Hepatocyte (in vitro differentiated cells): ENCODE results near the gene CTNNAL1.

Experiments used
- CTCF ChIP-seq: fragments of 200-600 bp; sonication (generic); IDR thresholded peaks from 2 replicates; pipeline ENCODE4 v1.5.1; 2016; ENCODE audit warnings: antibody characterized with exemption, mild to moderate bottlenecking; ENCODE audit not compliant: poor library complexity
- EZH2 ChIP-seq: fragments of 200-600 bp; sonication (generic); IDR thresholded peaks from 2 replicates; pipeline ENCODE4 v1.6.1; 2016; ENCODE audit warnings: antibody characterized with exemption, mild to moderate bottlenecking, borderline replicate concordance
- EZH2phosphoT487 ChIP-seq: fragments of 200-600 bp; sonication (generic); IDR thresholded peaks from one replicate; pipeline ENCODE4 v1.6.1; 2018; ENCODE audit warnings: antibody characterized with exemption, mild to moderate bottlenecking, low read depth, moderate library complexity; ENCODE audit not compliant: unreplicated experiment, severe bottlenecking

- no peak for TF ChIP-seq CTCF
- no peak for TF ChIP-seq EZH2
- no peak for TF ChIP-seq EZH2phosphoT487
Measured at GRCh38 chr9:109001275-109001676, 12.0 kb downstream of the CTNNAL1 start.
